ENCODE results near the gene ZNF653.
A peak's percentile ranks its signal among the peaks of the same experiment; 100 is the strongest.

ZNF653 gene

DNA sequence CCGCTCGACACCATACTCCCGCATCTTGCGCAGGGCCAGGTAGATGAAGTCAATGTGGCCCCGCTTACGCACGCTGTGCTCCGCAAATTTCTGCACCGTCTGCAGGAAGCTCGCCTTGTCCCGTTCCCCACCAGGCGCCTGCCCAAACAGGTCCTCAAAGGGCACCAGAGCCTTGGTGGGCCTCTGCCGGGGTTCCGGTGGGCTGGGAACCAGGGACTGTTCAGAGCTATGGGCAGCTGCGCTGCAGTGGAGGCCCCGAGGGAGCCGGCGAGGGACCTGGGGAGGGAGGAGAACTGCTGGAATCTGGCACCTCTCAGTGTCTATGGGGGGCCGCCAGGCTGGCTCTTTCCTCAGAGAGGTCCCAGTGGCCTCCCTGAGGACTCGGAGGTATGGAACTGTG, 8.3 kb upstream of the ZNF653 start:
- no peak for DNase-seq

DNA sequence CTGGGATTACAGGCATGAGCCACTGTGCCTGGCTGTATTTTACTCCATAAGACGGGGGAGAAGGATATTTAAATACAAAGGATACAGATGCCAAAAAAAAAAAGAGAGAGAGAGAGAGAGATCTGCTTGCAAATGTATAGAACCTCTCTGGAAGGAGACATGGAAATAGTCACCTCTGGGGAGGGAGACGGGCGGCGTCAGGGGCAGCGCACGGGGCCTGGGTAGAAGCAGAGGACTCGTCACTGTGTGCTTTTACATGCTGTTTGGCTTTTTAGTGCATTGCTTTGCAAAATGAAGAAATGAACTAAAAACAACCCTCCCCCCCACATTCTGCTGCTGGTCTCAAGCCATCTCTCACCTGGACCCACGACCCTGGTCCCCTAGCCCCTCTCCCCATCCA, 4.8 kb upstream of the ZNF653 start:
- no peak for DNase-seq

DNA sequence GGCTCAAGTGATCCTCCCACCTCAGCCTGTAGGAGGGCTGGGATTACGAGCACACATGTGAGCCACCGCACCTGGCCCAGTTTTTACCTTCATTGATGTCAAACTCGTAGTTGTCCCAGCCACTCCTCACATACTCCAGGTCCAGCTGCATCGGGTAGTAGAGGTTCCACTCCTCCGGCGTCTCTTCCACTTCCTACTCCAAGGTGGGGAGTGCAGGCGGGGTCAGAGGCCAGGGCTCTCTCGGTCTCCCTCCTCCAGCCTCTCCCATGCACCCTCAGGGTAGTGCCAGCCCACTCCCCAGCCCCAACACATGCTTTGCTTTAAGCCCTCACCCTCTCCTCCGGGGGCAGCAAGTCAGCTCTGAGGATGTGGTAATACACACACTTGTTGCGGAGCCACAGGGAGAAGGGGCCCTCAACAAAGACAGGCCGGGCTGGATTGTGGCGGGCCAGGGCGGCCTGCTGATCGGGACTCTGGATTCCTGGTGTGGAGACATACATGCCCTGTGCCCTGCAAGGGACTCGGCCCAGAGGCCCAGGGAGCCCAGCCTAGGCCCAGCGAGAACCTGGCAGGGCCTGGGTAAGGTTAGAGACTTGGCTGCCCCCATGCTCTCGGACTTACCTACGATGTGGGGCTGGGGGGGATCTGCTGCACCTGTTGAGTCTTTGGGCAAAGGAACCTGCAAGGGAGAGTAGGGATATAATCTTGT, 1.9 kb upstream of the ZNF653 start:
- no peak for DNase-seq

DNA sequence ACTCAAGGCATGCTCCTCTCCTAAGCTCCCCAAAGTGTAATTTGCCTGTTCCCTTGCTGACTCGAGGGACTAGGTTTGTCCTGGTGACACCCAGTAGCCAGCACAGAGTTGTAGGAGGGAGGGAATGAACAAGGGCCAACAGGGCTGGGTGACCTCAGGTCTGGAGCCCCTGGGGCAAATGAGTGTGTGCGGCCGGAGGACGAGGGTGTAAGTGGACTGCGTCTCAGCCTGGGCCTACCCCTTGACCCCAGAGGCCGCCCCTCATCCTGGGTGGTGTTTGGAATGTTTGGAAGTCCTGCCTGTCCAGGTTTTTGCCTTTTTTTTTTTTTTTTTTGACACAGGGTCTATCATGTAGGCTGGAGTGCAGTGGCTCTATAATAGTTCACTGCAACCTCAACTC, 1.3 kb upstream of the ZNF653 start:
- no peak for DNase-seq

DNA sequence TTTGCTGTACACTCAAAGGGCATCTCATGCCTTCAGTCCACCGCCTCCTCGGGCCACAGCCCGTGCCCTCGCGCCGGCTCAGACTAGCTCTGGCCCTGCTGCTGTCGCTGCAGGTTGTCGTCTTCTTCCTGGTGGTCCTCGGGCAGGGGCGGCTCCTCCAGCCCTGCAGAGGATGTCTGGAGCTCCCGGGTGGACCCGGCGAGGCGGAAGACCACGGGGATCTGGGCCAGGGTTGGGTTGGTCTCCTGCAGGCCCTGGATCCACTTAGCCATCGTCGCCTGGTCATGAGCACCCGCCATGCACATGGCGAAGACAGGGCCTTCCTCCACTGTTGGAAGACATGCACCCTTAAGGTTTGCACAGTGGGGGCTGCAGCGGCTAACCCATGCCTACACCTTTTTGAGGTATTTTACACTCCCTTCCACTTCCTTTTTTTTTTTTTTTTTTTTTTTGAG, 489 bp upstream of the ZNF653 start:
- DNase-seq, result no peak

DNA sequence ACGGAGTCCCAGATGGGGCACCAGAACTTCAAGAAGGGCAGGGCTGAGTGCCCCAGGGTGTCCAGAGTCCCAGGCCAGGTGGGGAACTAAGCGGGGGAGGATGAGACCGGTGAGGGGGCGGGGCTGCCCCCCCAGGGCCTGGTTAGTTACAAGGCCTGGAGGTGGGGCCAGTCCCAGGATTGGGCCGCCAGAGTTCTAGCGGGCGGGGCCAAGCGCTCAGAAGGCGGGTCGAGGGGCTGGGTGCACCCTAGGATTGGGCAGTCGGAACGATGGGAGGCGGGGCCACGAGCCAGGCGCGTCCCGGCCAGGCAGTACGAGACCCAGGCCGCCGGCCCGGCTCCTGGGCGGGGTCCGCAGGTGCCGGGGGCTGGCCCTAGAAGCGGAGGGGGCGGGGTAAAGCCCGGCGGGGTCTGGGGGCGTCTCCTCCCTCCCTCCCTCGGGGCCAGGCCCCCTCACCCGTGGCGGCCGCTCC, 571 bp downstream of the ZNF653 start:
- DNase-seq, result peak; percentile 97

DNA sequence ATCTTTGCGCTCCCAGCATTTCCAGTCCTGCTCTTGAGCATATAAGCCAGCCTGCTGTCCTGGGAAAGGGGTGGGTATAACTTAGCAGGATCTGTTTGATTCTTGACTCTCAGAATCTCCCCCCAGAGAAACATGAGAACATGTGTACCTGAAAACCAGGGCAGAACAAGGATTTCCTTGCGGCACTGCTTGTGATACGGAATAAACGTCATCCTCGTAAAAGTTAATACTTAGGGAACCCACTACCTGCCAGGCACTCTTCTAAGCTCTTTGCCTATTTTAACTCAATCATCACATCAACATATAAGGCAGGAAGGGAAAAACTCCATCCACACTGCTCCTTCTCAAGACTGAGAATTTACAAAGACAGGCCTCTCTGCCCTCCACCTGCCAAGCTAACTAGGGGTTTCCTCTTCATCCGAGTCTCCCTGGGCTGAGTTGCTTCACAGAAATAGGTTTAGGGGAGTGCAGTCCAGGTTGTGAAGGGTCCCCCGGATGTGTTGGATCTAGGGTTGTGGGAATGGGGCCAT, 1.1 kb downstream of the ZNF653 start:
- no peak for DNase-seq

DNA sequence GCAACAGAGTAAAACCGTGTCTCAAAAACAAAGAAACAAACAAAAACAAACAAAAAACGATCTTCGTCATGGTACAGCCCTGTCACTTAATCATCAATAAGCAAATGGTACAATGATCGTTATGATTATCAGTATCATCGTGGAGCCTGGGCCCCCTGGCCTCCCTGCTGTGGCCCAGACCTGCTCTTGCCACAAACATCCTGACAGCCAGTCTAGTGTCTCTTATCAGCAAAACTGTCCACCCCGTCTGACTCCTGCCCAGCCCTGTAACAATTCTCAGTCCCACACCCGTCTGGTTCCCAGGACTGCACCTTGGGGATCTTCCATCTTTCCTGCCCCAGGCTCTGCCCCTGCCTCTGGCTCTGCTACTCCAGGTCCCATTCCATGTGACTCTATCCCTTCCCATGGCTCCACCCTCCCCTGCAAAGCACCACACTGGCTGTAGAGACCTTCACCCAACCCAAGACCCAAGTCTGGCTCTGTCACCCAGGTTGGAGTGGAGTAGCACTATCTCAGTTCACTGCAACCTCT, 5.7 kb downstream of the ZNF653 start:
- no peak for DNase-seq

DNA sequence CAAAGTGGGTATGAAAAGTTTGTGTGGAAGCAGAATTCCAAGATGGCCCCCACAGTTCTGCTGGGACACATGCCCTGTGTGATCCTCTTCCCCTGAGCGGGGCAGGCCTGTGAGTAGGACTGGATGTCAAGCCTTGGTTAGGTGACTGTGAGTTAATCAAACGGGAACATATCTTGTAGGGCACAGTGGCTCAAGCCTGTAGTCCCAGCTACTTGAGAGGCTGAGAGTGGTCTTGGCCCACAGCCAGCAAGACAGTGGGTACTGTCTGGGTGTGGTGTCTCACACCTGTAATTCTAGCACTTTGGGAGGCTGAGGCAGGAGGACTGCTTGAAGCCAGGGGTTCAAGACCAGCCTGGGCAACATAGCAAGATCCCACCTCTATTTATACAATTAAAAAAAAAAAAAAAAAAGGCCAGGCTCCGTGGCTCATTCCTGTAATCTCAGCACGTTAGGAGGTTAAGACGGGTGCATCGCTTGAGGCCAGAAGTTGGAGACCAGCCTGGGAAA, 6.4 kb downstream of the ZNF653 start:
- DNase-seq, result no peak

DNA sequence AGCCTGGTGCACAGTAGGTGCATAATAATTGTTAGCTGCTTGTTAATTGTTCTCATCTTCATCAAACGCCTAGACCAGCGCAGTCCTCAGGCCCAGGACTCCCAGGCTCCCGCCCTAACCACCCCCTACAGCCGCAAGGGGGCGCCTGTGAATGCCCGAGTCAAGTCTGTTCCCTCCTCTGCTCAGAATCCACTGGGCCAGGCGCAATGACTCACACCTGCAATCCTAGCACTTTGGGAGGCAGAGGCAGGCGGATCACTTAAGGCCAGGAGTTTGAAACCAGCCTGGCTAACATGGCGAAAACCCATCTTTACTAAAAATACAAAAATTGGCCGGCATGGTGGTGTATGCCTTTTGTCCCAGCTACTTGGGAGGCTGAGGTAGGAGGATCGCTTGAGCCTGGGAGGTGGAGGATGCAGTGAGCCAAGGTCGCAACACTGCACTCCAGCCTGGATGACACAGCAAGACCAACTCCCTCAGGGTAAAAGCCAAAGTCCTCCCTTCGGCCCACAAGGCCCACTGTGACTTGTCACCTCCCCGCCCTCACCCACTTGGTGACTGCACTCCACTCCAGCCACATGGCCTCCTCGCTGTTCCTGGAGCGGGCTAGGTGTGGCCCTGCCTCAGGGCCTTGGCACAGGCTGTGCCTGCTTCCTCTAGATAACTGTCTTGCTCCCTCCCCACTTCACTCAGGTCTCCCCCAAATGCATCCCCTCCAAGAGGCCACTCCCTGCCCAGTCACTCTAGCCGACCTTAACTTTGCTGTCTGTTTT, 9.1 kb downstream of the ZNF653 start:
- peak; percentile 88 for DNase-seq

DNA sequence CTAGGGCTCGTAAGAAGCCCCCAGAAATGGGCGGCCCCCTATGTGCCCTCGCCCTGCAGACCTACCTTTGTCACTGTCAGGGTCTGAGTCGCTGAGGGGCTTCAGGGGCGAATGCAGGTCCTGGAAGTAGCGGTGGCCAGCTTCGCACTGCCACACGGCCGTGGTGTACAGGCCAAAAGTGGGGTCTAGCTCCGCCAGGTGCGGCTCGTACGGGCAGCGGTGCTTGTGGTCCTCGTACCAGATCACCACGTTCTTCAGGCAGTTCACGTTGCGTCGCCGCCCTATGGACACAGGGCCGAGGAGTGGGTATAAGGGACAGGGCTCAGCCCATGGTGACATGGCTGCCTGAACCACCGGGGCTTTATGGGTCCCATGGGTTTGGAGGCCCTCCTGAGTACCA, 9.8 kb downstream of the ZNF653 start:
- DNase-seq, result no peak

DNA sequence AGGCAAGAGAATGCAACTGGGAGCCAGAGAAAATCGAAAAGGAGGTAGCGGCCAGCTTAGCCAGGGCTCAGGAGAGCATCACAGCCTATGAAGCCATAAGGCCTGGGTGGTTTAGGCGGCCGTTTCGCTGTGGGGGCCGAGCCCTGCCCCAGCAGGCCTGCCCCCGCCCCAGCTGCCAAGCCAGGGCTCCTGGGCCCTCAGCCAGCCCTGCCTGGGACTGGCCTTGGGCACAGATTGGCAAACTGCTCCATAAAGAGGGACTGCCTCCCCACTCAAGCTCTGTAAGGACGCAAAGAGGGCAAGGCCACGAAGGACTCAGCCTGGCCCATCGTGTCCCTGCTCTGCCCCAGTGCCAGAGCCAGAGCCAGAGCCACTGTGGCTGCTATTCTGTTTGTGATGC, 10.2 kb downstream of the ZNF653 start:
- no peak for DNase-seq

DNA sequence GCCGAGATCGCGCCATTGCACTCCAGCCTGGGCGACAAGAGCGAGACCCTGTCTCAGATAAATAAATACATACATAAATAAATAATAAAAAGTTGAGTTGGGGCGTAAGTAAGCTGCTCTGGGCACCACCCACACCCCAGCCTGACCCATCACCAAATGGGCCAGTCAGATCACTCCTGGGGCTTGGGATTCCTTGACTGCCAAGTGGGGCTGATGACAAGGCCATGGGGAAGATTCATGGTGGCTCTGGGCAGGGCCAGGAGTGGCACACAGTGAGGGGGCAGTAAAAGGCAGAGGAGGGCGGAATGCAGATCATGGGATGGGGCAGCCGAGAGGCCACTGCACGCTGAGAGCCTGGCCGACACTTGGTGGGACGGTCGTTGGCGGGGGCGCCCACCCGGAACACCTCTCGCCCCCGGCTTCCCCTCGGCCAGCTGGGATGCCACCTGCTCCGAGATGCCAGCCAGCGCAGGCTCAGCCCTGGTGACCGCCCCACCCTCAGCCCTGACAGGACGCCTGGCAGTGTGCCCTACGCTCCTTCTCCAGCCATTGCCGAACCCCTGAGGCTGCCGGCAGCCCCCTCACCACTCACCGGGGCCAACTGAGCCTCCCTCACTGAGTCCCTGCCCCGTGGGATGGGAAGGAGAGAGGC, 10.9 kb downstream of the ZNF653 start:
- no peak for DNase-seq

DNA sequence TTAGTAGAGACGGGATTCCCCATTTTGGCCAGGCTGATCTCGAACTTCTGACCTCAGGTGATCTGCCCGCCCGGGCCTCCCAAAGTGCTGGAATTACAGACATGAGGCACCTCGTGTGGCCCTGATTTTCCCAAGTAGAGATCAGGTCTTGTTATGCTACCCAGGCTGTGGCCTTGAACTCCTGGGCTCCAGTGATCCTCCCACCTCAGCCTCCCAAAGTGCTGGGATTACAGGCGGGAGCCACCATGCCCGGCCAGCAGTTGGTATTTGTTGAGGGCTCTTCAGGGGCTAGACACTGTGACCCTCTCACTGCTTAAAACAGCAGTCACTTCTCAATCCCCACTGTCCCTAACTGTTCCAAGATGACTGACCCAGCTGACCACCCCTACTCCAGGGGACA, 16.3 kb downstream of the ZNF653 start:
- DNase-seq, result no peak

DNA sequence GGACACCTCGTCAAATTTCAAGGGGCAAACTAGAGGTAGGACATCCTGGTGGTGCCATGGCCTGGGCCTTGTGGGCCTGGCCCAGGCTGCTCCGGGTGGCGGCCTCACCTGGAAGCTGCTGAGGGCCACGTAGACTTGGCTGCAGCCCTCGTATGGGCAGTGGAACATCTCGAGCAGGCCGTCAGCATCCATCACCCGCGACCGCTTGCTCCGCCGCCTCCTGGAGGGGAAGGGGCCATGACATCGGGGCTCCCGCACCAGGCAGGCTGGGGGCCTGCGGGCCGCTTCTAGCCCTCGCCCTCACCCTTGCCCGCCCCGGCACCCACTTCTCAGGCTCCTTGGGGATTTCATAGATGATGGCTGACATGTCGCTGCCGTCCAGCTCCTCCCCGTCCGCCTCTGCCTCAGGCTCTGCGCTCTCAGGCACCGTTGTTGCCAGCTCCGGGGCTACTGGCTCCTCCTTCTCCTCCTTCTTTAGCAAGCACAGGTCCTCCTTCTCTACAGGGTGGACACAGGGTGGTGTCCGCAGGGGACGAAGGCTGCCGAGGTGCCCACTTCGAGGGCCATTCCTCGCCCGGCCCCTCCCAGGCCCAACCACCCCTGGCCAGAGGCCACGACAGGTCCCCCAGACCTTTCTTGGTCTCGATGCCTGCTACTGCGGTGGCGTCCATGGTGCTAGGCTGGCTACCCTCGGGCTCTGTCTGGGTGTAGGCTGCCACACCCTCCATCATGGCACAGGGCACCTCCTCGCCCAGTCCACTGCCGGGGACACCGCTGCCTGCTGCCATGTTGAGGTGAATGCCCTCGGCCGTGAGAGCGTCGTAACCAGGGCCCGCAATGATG, 18.8 kb downstream of the ZNF653 start:
- no peak for DNase-seq

DNA sequence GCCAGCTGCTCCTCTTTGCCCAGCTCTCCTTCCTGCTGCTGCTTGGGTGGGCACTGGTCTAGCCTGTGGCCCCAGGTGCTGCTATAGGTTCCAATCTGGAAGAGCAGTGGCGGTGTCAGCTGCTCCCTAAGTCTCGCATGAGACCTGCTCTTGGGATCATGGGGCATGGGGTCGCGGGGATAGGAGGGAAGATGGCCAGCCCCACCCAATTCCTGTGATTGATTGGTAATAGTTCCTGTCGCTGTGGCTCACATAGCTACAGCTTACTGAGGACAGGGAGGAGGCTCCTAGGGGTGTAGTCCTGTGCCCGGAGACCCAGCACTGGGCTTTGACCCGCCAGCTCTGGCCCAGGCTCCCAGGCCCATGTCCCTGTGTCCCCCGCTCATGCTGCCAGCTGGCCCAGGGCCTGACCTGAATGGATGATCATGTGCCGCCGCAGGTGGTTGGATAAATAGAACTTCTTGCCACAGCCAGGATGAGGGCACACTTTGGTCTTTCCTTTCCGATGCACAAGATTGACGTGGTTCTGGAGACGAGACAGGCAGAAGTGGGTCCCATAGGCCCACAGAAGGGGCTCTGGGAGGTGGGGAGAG, 20.3 kb downstream of the ZNF653 start:
- DNase-seq, result no peak

DNA sequence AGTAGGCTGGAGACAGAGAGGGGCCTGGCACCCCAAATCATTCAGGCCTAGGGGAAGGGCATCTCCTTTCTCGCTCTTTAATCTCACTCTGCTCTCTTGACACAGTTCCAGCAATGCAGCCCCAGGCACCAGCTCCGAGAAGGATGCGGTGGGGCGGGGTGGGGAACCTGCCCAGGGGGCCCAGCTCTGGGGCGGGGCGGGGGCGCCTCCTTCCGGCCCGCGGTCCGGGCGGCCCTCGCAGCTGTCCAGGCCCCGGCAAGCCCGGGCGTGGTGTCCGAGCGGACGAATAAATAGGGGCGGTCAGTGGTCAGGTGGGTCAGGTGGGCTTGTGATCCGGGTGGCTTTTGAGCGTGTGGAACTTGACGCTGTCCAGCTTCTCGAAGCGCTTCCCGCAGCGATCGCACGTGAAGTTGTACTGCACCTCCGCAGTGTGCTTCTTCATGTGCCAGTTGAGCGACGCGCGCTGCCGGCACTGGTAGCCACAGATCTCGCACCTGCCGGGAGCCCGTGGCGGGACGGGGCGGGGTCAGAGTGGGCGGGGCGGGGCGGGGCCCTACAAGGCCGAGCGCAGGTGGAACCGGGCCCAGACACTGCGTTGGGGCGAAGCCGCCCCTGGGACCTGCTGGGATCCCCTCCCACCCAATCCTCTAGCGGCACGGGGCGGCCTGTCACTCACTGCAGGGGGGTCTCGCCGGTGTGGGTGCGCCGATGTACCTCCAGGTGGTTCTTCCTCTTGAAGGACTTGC, 22.1 kb downstream of the ZNF653 start:
- no peak for DNase-seq

DNA sequence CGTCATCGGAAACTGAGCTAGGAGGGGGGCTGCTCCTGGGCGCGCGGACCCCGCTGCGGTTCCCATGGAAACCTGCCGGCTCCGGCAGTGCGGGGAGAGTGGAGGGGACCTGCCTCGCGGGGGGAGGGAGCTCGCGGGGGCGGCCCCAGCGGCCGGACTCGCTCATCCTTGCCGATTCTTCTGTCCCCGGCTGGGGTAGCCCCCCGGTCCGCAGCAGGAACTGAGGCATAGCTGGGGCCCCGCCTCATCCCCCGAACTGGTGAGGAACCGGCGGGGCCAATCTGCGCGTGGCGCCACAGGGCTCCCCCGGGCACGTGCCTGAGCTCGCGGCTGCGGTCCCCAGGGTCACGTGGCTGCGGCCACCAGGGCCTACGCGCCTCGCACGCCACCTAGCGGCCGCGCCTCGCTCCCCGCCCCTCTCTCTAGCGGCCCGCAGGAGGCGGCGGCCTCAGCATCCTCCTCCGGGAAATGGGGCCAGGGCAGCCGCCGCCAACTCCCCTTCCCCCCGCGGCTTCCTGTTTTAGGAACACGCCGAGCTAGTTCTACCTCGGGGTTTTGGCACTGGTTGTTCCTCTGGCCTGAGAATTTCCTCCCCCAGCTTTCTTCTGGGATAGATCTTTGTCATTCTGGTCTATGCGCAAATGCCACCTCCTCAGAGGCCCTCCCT, 23.1 kb downstream of the ZNF653 start:
- peak; percentile 97 for DNase-seq

DNA sequence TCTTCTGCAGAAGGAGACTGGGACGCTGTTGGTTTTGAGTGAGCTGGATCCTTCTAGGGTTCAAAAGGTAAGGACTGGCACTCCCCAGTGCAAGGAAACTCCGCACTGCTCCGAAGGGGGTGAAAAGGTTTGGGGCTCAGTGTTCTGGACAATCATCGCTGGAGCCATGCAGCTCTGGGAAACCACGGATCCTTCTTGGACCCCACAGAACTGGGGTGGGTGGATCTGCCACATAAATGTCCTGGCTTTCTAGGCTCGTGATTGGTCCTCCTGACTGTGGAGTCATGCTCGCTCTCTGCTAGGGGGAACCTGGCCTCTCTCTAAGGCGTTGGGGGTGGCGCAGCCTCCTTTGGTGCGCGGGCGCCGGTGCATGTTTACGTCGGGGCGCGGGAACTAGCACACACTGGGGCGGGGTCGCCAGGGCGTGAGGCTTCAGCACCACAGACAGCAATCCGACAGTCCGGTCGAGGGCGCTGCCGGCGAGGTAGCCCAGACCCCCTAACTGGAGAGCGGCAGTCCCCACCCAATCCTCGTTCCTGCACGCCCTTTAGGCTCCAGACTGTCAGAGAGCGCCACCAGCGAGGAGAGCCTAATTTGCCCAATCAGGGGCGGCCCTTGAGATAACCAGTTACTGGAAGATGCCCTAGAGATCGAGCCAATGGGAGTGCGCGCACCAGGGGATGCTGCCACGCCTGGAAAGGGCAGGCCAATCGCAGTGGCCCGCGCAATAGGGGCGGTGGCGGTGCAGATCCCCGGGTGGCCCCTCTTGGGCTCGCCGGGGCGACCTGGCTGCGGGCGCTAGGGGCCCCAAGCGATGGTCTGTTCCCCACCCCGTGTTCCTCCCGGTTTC, 23.9 kb downstream of the ZNF653 start:
- DNase-seq, result peak; percentile 90
